Bone marrow (tissue), 2 donors: ENCODE data around the gene AFF3.

Source experiments
- DNase-seq, 2 donors: peaks; one replicate each; lab custom pipeline; 2025; lab: John Stamatoyannopoulos, UW

Gene AFF3

GRCh38 chr2:99698896-99699295, 443.5 kb downstream of the AFF3 start:
- DNase-seq: no peak

GRCh38 chr2:99697811-99698568, 444.4 kb downstream of the AFF3 start:
- no peak for DNase-seq

- no peak for DNase-seq
These were observed 446.5 kb downstream of the AFF3 start for GRCh38 chr2:99695944-99696253.

GRCh38 chr2:99695130-99695943, 447.1 kb downstream of the AFF3 start:
- no peak for DNase-seq

GRCh38 chr2:99694331-99694730, 448.1 kb downstream of the AFF3 start:
- no peak for DNase-seq

- DNase-seq: no peak
These were observed 449.6 kb downstream of the AFF3 start for GRCh38 chr2:99692785-99693184.

- no peak for DNase-seq
These were observed 450.5 kb downstream of the AFF3 start for GRCh38 chr2:99691926-99692325.

- no peak for DNase-seq
These were observed 453.1 kb downstream of the AFF3 start for GRCh38 chr2:99689145-99689742.

GRCh38 chr2:99688699-99689098, 453.7 kb downstream of the AFF3 start:
- no peak for DNase-seq

GRCh38 chr2:99682275-99683060, 459.9 kb downstream of the AFF3 start:
- no peak for DNase-seq

- no peak for DNase-seq
These were observed 461.4 kb downstream of the AFF3 start for GRCh38 chr2:99680946-99681345.

- DNase-seq: no peak
These were observed 462.9 kb downstream of the AFF3 start for GRCh38 chr2:99679518-99679917.

- DNase-seq: no peak
These were observed 463.8 kb downstream of the AFF3 start for GRCh38 chr2:99678625-99679024.

- DNase-seq: no peak
These were observed 464.6 kb downstream of the AFF3 start for GRCh38 chr2:99677814-99678213.

- no peak for DNase-seq
These were observed 467.2 kb downstream of the AFF3 start for GRCh38 chr2:99675130-99675661.

- DNase-seq: no peak
These were observed 468.3 kb downstream of the AFF3 start for GRCh38 chr2:99674090-99674489.

- no peak for DNase-seq
These were observed 469.5 kb downstream of the AFF3 start for GRCh38 chr2:99672766-99673350.

- no peak for DNase-seq
These were observed 471.3 kb downstream of the AFF3 start for GRCh38 chr2:99670768-99671734.

- DNase-seq: no peak
These were observed 476.1 kb downstream of the AFF3 start for GRCh38 chr2:99666256-99666655.

GRCh38 chr2:99663641-99664040, 478.7 kb downstream of the AFF3 start:
- no peak for DNase-seq
